Measurements from ENCODE around the gene SIDT2. TPM values are rescaled to one million over a fixed set of nuclear protein-coding genes. Genes with fewer than 3 reads are reported as not detected.

SIDT2 gene
- total RNA-seq, 1 donor from 2014 or later, result 37.3 TPM

Other genes starting within 250 kb of the SIDT2 start
- gene SIK3, start 80.3 kb upstream of the SIDT2 start, total RNA-seq (ENCODE audit: insufficient read depth, low replicate concordance), result 12.3 TPM
- 117 TPM for gene PAFAH1B2, start 34.5 kb upstream of the SIDT2 start, total RNA-seq (ENCODE audit: insufficient read depth, low replicate concordance)
- 5,845 TPM for gene TAGLN, start 20.6 kb downstream of the SIDT2 start, total RNA-seq (ENCODE audit: insufficient read depth, low replicate concordance)
- gene PCSK7, start 53.3 kb downstream of the SIDT2 start, total RNA-seq (ENCODE audit: insufficient read depth, low replicate concordance), result 27.0 TPM
- gene RNF214, start 53.9 kb downstream of the SIDT2 start, total RNA-seq (ENCODE audit: insufficient read depth, low replicate concordance), result 10.8 TPM
- gene BACE1-AS, start 112.6 kb downstream of the SIDT2 start, total RNA-seq (ENCODE audit: insufficient read depth, low replicate concordance), result 6.3 TPM
- gene BACE1, start 137.5 kb downstream of the SIDT2 start, total RNA-seq (ENCODE audit: insufficient read depth, low replicate concordance), result 12.0 TPM
- 49.8 TPM for gene CEP164, start 149.1 kb downstream of the SIDT2 start, total RNA-seq (ENCODE audit: insufficient read depth, low replicate concordance)

Data from umbilical cord (tissue), 1 donor.